Raji (cell line): ENCODE measurements around the gene TPSD1.
"Not testable (repeated sequence)": the region's sequence is repeated elsewhere in the genome, so short reads cannot be mapped to it uniquely, and the experiment has no call there.

Experiments
- POLR2A ChIP-seq: IDR thresholded peaks from 2 replicates; pipeline ENCODE4 v1.6.1; 2011; ENCODE audit warnings: low read depth, low read length, control low read depth; ENCODE audit not compliant: insufficient read depth

The TPSD1 gene

DNA sequence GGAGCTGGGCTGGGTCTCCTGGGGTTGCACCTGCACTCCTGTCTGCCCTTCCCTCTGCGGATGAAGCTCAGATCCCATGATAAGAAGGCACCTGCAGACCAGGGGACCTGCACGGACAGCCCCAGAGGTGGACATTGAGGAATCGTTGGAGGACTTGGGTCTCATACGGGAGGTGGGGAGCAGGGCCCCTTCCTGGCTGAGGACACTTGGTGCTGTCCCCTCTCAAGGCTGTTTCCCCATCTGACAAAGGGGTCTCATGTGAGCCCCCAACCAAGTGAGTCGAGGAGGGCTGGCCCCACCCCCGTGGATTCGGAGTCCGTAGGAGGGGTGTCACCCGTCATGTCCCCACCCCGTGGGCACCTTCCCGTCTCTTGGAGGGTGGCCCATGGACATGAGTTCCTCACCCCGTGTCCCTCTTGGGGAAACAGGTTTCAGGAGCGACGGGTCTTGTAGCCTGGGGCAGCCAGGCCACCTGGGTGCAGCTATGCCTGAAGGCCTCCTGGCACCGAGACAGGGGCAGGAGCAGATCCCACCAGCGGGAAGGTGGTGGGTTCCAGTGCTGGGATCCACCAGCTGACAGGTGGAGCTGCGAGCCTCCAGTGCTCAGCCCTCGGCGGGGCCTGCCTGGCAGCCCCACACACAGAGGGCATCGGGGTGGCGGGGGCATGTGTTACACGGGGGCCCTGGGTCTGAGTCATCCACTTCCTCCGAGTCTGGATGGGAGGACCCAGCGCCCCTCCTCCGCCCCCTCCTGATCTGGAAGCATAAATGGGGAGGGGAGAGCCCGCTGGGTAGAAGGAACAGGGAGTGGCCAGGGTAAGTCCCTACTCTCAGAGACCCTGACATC is at the start of gene TPSD1:
TSS of gene TPSD1 (plus strand) at position 794 of the 847 bp plus-strand sequence. CDS start 212 bp downstream, outside the sequence.
- not testable (repeated sequence) for TF ChIP-seq POLR2A

DNA sequence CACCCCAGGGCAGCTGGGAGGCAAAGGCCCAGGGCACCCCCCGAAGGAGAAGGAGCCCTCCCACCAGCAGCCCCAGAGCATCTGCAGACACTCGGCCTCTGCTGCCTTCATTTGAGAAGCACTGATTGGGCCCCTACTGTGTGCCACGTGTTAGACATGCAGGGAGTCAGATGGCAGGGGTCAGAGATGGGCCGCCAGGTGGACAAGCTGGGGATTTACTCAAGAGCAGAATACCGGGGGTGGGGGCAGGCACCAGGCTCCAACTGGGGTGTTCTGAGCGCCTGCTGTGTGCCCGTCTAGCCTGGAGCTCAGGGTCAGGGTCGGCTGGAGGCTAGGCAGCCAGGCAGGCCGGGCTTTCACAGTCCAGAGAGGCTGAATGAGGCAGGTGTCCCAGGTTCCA is 49.5 kb upstream of the TPSD1 start:
- TF ChIP-seq POLR2A: no peak

DNA sequence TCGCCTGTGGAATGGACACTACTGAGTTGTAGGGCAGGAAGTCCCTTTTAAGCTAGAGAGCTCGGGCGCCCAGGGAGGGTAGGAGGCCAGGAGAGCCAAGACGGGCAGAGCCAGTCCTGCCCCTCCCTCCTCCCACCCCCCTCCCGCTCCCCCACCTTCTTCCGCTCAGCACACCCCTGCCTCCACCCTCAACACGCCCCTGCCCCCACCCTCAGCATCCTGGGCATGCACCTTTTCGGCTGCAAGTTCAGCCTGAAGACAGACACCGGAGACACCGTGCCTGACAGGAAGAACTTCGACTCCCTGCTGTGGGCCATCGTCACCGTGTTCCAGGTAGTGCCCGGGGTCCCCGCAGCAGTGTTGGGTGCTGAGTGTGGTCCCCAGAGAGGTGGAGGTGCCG is 49.1 kb upstream of the TPSD1 start:
- no peak for TF ChIP-seq POLR2A

DNA sequence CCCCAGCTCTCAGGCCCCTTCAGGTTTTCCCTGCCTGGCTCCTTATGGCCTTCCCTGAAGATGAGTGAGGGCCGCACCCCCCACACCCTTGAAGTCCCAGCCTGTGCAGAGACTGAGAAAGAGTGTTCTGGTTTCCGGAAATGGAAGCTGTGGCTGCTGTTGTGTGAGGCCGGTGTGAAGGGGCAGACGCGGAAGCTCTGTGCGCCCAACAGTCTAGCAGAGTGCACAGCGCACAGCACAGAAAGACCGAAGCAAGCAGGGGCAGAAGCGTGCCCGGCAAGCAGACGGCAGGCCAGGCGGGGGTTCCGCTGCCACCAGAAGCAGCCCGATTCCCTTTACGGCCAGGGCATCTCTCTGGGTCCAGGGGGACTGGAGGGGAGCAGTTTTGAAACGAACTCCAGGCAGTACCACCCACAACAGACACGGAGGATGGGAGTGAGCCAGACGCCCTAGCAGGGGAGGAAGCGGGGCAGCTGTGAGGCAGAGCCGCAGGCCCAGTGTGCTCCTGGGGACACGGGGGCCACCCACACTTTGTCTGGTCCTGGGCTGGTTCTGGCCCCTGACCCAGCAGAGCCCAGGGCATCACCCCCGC is 47.5 kb upstream of the TPSD1 start:
- no peak for TF ChIP-seq POLR2A

DNA sequence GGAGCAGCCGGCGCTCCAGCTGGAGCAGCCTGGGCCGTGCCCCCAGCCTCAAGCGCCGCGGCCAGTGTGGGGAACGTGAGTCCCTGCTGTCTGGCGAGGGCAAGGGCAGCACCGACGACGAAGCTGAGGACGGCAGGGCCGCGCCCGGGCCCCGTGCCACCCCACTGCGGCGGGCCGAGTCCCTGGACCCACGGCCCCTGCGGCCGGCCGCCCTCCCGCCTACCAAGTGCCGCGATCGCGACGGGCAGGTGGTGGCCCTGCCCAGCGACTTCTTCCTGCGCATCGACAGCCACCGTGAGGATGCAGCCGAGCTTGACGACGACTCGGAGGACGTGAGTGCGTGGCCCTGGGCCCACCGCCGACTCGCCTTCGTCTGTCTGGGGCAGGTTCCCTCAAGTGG is 46.8 kb upstream of the TPSD1 start:
- TF ChIP-seq POLR2A: no peak

DNA sequence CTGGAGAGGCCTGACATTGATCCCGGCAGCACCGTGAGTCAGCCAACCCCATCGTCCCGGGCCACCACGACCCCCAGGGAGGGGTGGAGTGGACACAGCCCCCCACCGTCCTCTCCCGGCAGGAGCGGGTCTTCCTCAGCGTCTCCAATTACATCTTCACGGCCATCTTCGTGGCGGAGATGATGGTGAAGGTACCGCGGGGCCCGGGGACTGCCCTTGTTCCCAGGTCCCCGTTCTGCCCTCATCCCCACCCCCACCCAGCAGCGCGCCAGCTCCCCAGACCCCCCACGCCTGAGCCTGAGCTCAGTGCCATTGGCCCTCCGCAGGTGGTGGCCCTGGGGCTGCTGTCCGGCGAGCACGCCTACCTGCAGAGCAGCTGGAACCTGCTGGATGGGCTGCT is 45.4 kb upstream of the TPSD1 start:
- TF ChIP-seq POLR2A: no peak

DNA sequence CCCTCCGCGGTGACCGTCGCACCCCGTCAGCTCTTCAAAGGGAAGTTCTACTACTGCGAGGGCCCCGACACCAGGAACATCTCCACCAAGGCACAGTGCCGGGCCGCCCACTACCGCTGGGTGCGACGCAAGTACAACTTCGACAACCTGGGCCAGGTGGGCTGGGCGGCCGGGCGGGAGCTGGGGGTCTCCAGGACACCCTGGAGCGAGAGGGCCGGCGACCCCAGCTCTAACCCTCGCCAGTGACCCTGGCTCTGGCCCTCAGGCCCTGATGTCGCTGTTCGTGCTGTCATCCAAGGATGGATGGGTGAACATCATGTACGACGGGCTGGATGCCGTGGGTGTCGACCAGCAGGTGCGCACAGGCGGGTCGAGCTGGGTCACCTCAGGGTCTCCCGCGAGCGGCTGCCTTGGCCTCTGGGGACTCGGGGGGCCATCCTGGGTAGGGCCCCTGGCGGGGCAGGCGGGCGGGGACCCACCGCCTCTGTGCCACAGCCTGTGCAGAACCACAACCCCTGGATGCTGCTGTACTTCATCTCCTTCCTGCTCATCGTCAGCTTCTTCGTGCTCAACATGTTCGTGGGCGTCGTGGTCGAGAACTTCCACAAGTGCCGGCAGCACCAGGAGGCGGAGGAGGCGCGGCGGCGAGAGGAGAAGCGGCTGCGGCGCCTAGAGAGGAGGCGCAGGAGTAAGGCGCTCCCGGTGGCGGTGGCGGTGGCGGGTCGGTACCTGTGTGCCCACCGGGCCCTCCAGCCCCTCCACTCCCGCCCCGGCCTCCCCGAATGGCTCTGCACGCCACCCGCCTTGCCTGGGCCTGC is 44.2 kb upstream of the TPSD1 start:
- no peak for TF ChIP-seq POLR2A

DNA sequence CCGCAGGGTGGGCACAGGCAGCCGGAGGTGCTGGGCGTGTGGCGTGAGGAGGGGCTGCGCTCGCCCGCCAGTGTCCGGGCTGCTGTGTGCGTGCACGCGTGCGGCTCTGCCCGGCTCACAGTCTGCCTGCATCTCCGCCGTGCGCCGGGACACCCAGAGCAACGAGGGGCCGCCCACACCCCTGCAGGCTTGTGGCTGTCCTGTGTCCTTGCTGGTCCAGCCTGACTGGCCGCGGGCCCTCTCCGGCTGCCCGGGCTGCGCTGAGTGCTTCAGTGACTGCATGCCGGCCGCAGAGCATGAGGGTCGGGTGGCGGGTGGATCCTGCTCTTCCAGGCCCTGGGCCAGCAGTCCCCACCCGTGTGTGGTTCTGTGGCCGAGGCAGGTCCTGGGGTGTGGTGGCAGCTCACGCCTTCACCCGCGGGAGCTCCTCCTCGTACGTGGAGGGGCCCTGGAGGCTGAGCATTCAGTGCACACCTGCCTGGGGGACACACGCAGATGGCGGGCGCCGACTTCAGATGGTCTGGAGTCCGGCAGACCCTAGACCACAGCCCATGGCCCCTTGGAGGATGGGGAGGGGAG is 43.2 kb upstream of the TPSD1 start:
- TF ChIP-seq POLR2A: no peak

DNA sequence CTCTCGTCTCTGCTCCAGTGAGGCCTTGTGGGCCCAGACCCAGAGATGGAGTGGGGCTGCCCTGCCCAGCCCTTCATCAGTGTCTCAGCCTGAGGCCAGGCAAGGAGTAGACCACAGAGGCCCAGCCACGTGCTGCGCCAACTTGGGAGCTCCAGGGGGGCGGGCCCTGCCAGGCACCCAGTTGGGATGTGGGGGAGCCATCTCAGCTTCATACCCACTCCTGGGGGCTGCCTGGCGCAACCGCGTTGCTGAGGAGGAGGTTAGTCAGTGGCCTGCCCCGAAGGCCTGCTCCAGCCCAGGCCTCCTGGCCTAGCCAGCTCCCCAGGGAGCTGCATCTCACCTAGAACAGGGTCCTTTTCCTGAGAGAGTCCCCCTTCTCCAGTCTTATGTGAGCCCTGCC is 42.6 kb upstream of the TPSD1 start:
- no peak for TF ChIP-seq POLR2A

DNA sequence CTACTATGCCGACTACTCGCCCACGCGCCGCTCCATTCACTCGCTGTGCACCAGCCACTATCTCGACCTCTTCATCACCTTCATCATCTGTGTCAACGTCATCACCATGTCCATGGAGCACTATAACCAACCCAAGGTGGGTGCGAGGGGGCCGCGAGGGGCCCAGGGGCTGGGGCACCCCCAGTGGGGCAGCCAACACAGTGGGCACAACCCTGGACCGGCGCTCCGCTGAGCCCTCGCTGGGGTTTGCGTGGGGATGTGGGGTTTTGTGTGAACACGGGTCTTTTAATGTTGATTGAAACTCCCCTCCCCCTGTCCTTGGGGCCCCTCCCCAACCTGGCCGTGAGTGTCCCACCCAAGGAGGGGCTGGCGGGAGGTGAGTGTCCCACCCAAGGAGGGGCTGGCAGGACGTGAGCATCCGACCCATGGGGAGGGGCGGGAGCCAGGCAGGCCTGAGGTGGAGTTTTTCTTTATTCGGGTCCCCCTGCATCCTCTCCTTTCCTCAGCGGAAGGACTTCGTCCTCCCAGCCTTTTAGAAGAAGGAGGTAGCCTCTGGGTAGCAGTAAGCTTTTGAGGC is 42.0 kb upstream of the TPSD1 start:
- TF ChIP-seq POLR2A: no peak

DNA sequence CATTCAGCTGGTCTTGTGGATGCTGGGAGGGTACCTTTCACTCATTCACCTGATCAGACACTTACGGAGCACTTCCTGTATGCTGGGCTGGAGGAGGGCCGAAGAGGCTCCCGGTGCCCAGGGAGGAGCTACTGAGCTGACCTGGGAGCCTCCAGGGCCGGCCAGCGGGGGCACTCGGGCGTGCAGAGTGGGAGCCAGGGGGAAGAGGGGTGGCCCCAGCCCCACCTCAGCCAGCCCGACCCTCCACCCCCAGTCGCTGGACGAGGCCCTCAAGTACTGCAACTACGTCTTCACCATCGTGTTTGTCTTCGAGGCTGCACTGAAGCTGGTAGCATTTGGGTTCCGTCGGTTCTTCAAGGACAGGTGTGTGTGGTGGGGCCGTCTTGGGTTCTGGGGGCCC is 41.1 kb upstream of the TPSD1 start:
- no peak for TF ChIP-seq POLR2A

DNA sequence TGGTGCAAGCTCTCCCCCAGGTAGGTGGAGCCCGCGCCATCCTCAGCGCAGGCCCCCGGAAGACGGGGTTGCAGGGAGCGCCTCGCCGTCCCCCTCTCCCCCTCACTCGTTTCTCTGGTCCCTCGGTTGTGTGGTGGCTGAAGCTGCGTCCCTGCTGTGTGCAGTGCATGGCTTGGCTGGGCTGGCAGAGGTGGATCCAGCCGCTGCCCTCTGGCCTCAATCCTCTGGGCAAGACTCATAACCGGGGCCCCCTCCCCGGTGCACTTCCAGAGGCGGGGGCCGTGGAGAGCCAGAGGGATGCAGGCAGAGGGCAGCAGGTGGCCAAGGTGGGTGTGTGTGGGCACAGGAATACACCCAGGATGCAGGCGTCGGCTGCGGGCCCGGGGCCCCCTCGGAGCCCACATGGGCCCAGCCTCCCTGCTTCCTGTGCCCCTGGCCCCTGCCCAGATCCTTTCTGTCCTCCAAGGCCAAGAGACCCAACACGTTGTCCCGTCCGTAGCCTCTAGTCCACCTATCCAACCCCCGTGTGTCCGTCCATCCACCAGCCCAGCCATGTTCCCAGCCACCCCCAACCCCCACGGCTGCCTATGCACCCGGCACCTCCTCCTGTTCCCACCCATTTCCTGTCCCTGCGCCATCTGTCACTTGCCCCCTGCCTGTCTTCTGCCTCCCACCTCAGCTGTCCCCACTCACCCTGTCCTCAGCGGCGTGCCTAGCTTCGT is 40.1 kb upstream of the TPSD1 start:
- TF ChIP-seq POLR2A: no peak

DNA sequence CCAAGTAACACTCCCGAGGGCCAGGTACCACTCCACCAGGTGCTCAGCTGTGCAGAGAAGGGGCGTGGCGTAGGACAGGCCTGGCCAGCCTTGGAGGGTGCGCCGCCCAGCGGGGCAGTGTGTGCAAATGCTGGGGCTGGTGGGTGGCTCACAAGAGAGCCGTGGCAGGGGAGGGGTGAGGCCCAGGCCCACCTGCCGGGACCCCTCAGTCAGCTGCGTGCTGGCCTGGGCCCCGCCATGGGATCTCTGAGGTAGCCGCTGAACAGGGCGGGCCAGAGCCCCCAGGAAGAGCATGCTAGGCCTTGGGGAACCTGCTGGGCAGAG is 39.6 kb upstream of the TPSD1 start:
- TF ChIP-seq POLR2A: no peak

DNA sequence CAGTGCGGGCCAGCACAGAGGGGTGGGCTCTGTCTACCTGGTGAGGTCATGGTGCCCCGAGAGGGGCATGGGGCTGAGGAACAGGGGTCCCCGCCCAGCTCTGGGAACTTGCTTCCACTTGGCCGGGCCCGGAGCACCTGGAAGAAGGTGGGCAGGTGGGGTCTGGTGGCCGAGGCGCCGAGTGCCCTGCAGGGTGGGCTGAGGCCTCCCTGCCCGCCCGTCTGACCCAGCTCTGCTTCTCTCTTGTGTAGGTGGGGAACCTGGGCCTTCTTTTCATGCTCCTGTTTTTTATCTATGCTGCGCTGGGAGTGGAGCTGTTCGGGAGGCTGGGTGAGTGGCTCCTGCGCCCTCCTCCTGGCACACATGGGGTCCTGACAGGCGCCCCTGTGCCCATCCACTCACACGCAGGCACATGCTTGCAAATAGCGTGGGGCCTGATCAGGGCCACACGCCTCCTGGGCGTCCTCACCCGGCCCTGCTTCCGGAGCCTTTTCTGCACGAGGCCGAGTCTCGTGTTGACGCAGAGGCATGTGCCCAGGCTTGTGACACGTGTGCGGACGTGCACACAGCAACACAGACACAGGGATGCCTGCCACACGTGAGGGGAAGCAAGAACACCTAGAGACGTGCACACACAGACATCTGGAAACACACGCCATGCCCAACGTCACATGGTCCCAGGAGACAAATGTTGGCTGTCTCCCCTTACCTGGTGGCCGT is 39.0 kb upstream of the TPSD1 start:
- no peak for TF ChIP-seq POLR2A
